NCI-H446 (cell line): ENCODE results near the gene PUM1.

ENCODE experiments used
- DNase-seq, 2 experiments: peaks; one replicate each; lab custom pipeline; 2025; lab: John Stamatoyannopoulos, UW

The PUM1 gene

DNA sequence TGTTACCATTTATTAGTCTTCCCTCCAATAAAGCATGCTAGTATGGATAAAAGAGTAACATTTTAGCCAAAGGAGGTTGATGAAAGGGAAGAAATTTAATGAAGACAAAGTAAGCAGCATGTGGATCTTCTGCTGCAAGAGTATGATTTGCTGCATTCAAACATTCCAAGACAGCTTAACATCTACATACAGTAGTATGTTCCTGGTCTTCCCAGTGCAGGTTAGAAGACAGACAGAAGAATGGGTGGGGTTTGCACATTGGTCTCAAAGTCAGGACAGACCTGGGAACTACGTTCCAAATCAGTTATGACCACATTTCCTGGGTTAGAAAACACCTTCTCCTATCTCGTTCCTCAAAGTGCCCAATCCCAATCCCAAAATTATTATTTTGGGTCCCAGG is 43.3 kb downstream of the PUM1 start:
- DNase-seq = no peak

DNA sequence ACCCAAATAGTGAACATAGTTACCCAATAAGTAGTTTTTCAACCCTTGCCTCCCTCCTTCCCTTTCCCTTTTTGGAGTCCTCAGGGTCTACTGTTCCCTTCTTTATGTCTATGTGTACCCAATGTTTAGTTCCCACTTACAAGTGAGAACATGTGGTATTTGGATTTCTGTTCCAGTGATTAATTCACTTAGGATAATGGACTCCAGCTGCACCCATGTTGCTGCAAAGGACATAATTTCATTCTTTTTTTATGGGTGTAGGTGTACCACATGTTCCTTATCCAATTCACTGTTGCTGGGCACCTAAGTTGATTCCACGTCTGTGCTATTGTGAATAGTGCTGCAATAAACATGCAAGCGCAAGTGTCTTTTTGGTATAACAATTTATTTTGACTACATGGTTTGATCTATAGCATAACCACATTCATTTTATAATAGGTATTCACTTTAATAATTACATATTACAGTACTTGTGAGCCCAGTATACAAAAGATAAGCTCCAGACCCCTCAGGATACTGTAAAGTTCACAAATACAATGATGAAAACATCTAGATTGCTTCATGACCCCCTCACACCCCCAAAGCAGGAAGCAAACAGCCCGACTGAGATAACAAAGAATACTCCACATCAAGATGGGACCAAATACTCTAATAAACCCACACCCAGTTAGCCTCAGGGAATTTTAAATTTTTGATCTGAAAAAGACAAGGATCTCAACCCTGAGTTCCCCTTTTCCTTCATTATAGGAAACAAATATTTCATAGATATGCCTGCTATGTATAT is 45.3 kb downstream of the PUM1 start:
- no peak for DNase-seq

DNA sequence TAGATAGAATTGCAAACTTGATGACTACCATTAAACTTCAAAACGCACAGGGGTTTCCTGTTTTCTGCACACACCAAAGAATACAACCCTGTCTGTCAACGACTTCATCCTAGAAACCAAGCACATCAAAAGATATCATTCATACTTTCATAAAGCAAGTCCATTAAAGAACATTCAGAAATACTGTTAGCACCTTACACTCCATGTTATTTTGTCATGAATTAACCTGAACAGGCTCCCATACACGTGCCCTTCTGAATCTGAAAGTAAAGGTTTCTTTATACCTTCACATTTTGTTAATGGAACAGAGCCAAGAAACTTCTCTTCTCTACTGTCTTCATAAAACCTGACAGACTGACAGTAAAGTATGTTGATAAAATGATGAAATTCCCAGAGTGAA is 46.1 kb downstream of the PUM1 start:
- DNase-seq = no peak

DNA sequence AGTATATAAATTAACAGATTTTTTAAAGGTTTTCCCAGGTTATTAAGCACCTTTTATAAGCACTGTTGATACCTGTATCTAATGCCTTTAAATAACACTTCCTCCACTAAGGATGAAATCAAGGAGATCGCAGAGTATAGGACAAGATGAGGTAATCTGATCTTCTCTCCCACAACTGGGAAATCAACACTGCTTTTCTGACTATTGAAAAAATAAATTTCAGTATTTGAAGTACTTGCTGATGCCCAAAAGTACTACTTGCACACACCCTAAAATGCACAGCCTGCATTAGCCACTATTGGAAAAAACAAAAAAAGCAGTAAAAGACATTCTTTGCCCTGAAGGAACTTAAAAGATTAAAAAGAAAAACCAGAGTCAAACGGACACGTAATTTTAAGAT is 48.6 kb downstream of the PUM1 start:
- DNase-seq = no peak

DNA sequence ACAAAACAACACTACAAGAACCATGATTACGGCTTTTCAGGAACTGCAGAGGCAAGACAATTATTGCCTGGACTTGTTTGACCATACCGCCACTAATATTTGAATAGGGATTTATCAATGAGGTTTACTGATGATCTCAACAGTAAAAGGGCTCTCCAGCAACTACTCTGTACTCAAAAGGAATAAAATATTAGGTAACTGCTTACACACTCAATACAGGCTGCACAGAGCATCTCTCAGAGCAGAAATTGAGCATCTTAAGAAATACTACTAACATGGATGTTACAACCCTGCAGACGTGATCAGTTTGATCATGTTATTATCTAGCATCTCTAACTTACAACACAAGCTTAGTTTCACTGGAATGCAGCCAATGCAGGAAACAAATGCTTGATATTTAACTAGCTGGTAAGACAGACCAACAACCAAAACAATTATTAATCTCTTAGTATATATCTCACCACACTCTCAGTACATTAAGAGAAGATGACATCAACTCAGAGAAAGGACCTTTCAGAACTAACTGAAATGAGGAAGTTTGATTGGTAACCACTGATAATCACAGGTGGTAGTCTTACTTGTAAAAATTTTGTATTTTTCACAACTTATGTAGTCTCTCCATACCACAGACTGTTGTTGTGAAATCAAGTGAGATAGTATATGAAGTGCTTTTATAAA is 52.2 kb downstream of the PUM1 start:
- no peak for DNase-seq

DNA sequence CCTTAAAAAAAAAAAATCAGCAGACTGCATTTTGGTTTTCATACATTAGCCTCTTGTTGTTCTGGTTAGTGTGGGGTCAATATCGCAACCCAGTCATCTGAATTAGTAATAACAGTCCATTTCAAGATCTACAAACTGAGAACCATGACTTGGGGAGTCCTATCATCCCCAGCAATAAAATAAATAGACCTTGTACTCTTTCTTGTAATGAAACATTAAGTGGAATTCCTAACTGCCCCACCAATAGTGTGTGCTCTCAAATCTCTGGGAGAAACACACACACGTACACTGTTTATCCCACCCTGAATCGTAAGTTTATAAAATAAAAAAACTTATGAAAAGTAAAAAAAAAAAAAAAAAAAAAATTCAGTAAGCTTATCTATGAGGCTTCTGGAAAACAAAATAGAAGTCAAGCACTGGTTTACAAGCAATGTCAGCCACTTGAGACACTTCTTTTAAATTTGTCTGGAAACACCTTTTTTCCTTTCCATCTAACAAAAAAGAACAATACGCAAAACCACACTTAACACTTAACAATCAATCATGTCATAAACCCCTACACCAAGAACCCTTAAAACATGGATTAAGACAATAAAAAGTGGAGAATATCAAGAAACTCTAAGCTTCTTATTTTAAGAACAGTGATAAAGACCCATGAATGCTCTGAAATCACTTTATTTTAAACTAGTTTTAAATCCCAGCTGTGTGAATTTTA is 53.1 kb downstream of the PUM1 start:
- DNase-seq = no peak

DNA sequence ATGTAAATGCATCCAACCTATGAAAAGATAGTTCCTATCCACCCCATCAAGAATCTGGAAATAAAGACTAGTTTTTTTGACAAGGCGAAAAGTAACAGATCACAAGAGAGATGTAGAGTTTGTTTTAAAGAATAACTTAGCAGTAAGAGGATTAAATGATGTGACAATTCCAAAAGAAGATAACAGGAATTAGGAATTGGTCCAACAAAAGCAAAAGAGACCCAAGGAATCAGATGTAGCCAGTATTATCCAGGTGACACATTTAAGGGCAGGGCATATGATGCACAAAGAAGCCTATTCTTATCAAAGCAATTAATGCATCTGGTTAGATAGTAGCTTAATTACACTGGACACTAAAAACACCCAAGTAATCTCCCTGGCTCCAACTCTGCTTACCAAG is 53.8 kb downstream of the PUM1 start:
- DNase-seq = no peak

DNA sequence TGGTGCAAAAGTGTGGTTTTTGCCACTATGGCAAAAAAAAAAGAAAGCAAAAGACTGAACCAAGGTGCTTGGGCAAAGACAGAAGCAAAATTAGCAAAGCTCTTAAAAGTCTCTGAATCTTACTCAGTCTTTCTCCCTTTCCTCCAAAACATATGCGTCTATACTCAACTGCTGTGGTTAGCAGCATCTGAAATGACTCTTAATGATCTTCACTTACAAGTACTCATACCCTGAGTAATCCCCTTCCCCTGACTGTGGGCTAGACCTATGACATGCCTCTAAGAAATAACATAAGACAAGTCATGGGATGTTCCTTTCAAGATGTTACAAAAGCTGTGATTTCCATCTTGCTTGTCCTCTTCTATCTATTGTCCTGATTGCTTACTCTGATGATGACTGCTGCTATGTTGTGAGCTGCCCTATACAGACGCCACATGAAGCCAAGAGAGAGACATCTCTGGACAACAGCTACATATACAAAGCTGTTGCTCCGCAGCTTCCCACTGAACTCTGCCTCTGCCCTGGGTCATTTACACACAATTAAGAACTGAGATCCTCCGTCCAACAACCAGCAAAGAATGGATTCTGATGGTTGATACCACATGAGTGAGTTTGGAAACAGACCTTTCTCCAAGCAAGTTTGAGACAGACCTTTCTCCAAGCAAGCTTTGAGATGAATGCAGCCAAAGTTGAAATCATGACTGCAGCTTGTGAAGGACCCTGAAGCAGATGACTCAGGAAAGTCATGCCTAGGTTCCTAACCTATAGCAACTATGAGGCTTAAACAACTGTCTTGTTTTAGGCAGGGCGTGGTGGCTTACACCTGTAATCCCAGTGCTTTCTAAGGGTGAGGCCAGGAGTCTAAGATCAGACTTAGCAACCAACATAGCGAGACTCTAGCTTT is 55.2 kb downstream of the PUM1 start:
- no peak for DNase-seq

DNA sequence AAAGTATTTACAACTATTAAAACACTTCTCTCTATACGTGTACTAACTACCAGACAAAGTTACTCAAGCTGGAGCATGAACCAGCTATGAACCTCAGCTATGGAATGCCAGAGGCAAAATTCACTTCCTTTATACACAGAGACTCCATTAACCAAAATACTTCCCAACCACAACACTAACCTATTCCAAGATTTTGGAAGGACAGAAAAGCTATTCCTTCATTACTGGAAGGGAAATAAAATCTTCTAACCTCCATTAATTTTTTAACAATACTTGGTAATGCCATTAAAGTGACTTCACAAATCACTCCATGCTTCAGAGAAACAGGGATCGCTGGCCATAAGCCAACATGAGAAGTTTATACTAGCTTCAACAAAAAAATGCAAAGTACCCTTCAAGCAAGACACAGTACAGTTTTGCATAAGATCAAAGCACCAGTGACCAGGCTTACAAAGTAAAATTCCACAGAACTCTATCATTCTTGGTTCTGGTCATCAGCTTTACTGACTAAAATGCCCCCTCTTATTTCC is 58.0 kb downstream of the PUM1 start:
- no peak for DNase-seq

DNA sequence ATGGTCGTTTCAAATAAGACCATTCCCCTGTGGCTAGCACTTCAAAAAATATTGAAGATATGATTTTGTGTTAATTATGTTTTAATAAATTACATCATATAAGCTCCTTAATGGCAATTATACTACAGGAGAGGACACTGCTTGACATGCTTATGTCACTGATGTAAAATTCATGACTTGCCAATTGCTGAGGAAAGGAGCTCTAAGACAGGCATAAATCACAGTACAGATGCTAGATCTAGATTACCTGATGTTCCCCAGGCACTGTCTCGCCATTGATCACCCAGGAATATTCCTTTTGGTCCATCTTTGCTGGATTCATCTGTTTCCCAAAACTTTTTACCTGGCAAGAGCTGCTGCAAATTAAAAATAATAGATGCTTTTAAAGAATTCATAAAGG is 58.8 kb downstream of the PUM1 start:
- DNase-seq = no peak

DNA sequence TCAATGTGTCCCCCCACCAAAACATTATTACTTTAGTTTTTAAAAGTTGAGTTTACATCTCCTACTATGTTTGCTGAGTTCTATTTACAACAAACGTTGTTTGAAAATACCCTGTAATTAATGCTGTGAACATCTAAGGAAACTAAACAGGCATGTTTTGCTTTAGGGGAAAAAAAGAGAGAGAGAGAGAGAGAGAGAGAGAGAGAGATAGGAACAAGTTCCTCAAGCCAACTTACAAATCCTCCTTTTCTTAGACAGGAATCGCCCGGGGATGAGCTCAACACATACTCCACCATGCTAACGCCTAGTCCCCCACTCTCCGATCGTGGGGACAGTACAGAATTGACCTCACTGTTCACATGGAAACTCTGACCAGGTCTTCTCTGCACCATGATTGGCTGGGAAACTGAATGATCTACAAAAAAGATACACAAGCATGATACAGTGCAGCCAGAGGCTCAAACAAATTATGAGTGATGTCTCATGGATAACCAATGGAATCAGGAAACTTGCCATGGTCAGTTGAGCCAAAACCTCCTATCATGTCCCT is 59.8 kb downstream of the PUM1 start:
- no peak for DNase-seq

DNA sequence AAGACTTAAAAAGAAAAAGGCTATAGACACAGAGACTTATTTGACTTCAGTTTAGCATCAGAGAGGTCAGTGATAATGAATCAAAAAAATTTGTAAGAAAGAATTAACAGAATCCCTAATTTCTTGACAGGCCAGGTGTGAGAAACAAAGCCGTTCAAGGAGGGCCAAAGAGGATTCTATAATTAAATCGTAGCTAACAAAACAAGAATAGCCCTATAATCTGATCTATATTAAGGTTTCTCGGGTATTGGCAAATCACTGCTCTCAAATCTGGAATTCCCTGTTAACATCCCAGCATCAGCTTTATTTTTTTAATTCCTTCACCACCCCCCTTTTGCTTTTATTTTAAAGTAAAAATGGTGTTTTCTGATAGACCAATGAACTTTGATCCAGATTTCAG is 60.3 kb downstream of the PUM1 start:
- DNase-seq = no peak

DNA sequence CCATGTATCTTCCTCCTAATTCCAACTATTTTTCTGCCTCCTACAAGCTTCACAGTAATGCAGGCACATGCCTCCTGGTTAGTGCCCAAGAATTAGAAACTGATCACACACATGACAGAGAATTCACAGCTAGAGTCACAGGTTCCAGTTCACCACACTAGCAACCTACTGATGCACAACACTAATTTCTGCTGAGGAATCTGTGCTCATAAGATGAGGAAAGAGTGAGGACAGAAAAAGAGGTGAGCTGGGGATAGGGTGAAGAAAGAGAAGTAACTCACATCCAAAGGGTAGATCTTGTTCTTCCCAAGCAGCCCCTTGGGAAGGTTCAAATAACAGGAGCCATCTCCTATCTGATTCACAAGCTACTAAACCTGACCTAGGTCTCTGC is 61.3 kb downstream of the PUM1 start:
- no peak for DNase-seq

DNA sequence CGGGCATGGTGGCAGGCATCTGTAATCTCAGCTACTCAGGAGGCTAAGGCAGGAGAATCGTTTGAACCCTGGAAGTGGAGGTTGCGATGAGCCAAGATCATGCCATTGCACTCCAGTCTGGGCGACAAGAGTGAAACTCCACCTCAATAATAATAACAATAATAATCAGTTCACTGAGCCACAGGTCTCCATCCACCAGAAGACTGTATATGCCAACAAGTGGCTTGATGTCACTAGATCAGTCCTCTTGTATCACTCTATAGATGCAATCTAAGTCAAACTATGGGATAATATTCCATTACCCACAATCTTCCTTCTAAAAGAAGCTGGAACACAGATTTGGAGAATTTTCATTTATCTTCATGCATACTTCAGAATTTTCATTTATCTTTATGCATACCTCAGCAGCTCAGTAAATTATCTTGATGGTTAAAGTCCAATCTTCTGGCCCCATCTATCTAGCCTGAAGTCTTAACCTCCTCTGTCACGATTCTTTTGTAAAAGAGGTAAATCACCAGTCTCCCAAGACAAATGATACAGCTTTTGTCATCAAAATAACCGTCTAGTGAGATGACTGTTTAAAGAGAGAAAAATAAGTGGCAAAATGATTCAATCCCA is 61.8 kb downstream of the PUM1 start:
- no peak for DNase-seq

DNA sequence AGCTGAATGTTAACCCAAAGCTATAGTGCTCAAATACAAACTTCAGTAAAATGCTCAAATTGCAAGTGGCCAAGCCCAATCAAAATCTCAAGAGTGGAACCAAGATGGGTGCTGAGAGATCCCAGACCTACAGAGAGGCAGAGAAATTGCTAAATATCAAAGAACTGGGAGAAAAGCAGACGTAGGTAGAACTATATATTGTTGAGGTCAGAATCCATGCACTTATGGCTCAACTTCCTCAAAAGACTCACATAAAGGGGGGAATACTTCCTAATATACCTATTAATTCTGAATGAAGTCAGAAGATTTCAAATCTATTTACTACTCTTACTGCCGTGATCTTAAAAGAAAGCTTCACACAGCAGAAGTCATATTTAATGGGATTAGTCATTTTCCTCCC is 65.2 kb downstream of the PUM1 start:
- DNase-seq = no peak

DNA sequence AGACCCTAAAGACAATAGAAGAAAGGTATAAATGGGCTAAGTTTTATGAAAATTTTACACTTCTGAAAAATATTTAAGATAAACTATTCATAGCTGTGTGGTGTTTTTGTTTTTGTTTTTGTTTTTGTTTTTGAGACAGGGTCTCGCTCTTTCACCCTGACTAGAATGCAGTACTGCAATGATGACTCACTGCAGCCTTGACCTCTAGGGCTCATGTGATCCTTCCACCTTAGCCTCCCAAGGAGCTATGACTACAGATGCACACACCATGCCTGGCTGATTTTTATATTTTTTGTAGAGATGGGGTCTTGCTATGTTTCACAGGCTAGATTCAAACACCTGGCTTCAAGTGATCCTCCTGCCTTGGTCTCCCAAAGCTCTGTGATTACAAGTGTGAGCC is 66.6 kb downstream of the PUM1 start:
- DNase-seq = no peak

DNA sequence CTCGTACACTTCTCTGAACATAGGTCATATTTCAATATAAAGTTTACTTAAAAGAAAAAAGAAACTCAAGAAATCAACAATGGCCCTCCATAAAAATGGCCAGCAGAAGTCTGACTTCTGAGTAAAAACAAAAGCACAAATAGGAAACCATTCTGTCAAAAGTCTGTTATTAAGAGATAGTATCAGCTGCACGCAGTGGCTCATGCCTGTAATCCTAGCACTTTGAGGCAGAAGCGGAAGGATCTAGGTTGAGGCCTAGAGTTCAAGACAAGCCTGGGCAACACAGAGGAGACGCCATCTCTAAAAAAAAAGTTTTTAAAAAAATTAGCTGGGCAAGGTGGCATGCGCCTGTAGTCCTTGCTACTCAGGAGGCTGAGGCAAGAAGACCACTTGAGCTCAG is 67.3 kb downstream of the PUM1 start:
- DNase-seq = no peak

DNA sequence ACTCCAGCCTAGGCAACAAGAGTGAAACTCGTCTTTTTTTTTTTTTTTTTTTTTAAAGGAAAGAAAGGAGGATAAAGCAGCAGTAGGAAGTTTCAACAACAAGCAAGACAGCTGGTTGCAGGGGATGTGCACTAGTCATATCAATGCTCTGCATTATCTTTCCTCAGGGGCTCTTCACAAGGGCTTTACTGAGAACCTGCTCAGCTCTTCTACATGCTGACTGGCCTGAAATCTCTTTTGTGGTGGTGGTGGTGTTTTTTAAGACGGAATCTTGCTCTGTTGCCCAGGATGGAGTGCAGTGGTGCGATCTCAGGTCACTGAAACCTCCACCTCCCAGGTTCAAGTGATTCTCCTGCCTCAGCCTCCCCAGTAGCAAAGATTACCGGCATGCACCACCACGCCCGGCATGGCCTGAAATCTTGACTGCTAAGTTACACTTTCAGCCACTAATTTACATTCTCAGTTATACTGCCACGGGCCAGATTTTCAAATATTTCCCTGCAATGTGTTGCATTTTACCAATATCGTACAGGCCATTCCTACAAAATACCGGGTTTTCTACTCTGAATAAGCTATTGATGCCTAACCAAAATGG is 68.0 kb downstream of the PUM1 start:
- DNase-seq = no peak

DNA sequence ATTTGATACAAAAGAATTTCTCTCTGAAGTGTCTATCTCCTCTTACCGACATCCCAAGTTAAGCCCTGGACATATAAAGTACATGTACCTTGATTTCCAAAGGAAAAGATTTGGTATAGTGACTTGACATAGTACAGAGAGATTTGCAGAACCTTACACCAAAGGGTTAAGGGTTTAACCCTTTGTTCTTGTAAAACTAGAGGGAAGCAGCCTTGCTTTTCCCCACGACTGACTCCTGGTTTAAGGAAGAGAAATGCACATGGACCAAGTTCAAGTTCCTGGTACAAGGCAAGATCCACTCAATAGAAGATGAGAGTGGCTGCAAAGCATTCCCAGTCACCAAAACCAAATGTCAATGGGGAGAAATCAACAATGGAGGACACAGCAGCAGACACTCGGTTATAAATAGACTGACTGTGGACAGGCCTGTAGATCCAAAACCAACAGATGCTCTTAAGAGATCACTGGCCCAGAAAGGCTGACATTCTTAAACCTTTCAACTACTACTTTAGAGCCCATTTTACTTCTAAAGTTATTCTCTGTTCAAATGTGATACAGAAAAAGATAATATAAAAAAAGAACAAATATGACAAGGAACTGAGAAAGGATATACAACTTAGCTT is 69.4 kb downstream of the PUM1 start:
- no peak for DNase-seq

DNA sequence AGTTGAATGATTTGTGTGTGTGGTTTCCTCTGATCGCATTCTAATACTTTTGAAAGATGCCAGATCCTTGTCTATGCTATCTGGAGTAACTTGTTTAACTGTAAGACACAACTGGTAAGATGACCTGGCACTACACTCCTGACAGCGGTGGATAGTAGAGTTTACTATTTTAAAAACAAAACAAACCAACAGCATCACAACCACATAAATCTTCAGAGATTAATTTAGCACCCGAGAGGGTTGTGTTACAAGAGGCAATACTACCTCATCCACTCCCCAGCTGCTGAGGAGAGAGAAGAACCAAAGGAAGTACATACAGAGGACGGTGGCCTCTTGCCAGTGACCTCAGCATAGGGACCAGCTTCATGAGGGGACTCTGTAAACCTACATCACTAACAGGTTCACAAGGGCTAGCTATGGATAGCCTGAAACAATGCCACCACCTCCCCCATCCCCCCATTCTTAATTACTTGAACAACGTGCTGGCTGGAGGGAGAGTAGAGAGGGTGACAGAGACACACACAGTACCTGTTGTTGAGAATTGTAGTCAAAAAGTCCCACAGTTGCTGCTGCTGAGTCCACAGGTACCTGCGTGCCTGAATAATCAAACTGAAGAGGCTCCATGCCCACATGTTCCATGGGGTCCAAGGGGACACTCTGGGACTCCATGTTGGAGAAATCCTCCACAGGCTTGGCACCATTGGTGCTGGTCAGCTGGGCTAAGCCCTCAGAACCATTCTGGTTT is 73.5 kb downstream of the PUM1 start:
- DNase-seq = no peak
